Erythroblast (primary cell): ENCODE data around the gene MLN.

ENCODE experiments used
- GATA1 ChIP-seq: IDR thresholded peaks from 2 replicates; pipeline ENCODE4 v1.6.1; 2011; ENCODE audit warnings: low read depth, mild to moderate bottlenecking, control low read depth, low read length, moderate library complexity
- POLR2A ChIP-seq: IDR thresholded peaks from 2 replicates; pipeline ENCODE4 v1.6.1; 2011; ENCODE audit warnings: mild to moderate bottlenecking, low read length

DNA sequence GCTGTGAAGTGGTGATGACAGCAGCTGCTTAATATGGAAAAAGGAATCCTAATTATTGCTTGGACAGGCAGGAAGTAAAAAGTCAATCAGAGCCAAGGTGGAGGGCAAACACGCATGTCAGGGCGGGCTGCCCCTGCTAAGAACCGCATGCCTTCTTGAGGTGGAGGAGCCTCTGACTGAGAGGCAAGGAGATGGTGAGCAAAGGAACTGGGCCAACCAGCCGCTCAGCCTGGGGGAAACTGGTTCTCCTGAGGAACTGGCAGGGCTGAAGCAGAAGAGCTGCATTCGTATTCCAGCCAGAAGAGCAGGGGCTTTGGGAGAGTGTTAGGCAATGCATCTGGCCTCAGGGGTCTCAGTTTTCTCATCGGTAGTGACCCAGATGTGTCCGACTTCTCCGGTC lies 13.1 kb upstream of the MLN start:
- TF ChIP-seq POLR2A (no peak), GATA1 (no peak)
